ENCODE measurements around the gene GOLGA5.
"Not testable (repeated sequence)": the region's sequence is repeated elsewhere in the genome, so short reads cannot be mapped to it uniquely, and the experiment has no call there.

DNA sequence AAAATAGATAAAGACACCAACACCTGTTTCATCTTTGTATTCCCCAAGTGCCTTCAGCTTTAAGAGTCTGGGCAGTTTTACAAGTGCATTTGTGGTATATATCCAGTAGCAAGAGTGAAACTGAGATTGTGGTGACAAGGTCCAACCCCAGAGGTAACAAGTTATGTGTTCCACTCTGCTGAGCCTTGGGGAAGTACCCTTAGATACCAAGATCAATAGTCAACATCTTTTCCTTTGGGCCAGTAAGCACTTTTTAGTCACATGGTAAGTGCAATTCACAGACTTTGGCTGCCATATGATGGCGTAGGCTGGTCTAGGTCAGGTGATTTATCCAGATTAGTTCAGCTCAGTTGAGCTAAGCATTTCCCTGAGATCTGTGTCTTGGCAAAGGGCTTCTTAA, 25.9 kb upstream of the GOLGA5 start:
- TF ChIP-seq POLR2A (IDR thresholded peaks at IDR 0.05) = not testable (repeated sequence)
- TF ChIP-seq, protein P1, sequence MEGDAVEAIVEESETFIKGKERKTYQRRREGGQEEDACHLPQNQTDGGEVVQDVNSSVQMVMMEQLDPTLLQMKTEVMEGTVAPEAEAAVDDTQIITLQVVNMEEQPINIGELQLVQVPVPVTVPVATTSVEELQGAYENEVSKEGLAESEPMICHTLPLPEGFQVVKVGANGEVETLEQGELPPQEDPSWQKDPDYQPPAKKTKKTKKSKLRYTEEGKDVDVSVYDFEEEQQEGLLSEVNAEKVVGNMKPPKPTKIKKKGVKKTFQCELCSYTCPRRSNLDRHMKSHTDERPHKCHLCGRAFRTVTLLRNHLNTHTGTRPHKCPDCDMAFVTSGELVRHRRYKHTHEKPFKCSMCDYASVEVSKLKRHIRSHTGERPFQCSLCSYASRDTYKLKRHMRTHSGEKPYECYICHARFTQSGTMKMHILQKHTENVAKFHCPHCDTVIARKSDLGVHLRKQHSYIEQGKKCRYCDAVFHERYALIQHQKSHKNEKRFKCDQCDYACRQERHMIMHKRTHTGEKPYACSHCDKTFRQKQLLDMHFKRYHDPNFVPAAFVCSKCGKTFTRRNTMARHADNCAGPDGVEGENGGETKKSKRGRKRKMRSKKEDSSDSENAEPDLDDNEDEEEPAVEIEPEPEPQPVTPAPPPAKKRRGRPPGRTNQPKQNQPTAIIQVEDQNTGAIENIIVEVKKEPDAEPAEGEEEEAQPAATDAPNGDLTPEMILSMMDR (IDR thresholded peaks at IDR 0.05) = not testable (repeated sequence)
